ENCODE data around the gene PLXNA1.

Gene PLXNA1

DNA sequence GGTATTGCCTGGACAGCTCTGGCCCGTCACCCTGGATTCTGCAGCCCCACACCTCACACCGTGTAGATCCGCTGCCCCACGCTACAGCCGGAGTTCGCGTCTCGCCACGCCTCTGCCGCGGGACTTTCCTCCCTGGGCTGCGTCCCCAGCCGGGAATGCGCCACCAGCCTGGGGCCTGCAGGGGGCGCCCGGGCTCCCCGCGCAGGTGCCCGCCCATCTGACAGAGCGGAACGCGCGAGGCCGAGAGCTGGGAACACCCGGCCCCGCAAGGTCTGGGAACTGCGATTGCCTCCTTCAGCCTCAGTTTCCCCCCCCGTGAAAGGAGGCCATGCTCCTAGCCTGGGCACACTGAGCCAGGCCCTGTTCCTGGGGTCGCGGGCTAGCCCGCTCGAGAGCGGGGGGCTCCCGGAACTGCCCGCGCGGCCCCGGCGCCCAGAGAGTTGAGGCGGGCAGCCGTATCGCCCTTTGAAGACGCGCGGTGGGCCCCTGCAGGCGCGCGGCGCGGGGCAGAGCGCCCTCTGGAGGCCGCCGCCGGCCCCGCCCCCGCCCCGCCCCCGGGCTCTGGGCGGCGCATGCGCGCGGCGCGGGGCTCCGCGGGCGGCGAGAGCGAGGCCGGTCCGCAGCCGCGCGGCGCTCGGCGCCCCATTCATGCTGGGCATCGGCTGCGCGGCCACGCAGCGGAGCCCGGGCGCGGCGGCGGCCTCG lies at the start of gene PLXNA1:
Gene PLXNA1, plus strand, starts transcription at position 645 of the 705 bp plus-strand sequence. CDS start 5,479 bp downstream, outside the sequence.
- TF ChIP-seq GATA3 (IDR thresholded peaks at IDR 0.05; ENCODE audit: low read depth, low read length) = no peak

GRCh38 chr3:126934031-126934531 lies 48.8 kb upstream of the PLXNA1 start:
- no peak for TF ChIP-seq GATA2 (IDR thresholded peaks at IDR 0.05; ENCODE audit: low read depth, low read length)
- no peak for TF ChIP-seq GATA3 (IDR thresholded peaks at IDR 0.05; ENCODE audit: low read depth, low read length)

- TF ChIP-seq GATA3 (IDR thresholded peaks at IDR 0.05; ENCODE audit: low read depth, low read length) (no peak), GATA2 (IDR thresholded peaks at IDR 0.05; ENCODE audit: low read depth, low read length) (no peak)
These were observed 47.9 kb upstream of the PLXNA1 start for GRCh38 chr3:126934991-126935390.

DNA sequence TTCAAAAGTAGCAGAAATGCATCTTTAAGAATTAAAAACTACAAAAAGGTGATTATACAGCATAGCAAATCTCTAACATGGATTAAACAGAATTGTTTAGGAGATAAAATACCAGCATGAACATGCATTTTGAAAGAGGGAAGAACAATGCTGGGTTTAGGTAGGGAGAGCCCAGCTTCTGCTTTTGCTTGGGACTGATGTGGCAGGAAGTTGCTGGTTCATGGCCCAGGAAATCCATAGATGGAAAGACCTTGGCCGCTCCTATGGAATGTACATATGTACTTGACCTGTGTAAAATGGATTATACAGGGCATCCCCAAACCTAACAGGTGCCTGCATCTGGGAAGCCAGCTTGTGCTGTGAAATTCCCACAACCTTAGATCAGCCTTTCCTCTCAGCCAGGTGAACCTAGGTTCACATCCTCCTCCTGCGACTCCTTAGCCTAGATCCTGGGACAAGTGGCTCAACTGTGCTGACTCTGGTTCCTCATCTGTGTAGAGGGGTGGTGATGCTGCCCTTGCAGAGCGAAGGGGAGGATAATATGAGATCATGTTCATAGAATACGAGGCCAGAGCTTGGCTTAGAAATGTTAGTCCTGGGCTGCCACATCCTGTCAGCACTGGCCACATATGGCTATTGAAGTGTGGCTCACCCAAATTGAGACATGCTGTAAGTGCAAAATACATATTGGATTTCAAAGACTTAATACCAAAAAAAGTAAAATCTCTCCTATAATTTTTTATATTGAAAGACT lies 47.0 kb upstream of the PLXNA1 start:
- TF ChIP-seq GATA3 (IDR thresholded peaks at IDR 0.05; ENCODE audit: low read depth, low read length) (no peak), GATA2 (IDR thresholded peaks at IDR 0.05; ENCODE audit: low read depth, low read length) (no peak)

DNA sequence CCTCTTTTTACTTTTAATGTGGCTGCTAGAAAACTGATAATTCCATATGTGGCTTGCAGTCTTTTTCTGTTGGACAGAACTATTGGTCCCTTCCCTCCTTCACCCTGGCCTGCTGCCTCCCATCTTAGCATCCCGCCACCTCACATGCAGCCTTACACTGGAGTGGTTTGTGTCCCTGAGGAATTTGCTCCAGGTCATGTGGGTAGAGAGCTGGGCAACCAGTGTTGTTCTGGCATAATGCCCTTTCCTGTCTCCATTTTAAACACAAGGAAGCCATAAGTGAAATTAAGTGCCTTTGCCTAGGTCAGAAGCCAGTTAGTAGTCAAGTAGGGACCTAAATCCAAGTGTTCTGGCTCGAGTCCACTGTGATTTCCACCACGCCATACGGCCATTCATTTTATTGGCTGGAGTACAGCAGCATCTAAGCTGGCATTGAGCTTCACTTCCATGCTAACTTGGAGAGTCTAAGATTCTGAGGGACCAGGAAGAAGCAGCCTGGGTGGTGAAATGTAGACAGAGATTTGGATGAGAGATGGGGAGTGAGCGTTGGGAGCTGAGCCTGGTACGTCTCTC lies 46.0 kb upstream of the PLXNA1 start:
- TF ChIP-seq GATA3 (IDR thresholded peaks at IDR 0.05; ENCODE audit: low read depth, low read length) (no peak), GATA2 (IDR thresholded peaks at IDR 0.05; ENCODE audit: low read depth, low read length) (no peak)

DNA sequence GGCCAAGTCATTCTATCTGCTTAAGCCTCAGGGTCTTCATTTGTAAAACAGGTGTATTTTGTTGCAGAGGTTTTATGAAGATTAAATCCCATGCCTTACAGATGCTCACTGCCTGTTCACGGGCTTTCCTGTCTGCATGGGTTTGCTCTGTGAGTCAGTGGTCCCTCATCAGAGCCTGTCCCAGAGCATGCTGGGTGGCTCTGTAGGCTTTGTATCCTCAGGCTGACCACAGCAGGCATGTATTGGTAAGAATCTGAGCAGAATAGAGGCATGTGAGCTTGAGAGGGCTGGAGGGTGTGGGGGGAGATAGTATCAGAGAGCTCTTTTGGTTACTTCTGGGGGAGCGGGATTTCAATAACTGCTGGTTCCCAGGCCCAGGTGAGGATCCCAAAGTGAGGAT lies 45.4 kb upstream of the PLXNA1 start:
- peak; percentile 62; the same call in 1 of the 2 replicates for TF ChIP-seq GATA2 (IDR thresholded peaks at IDR 0.05; ENCODE audit: low read depth, low read length)
- no peak for TF ChIP-seq GATA3 (IDR thresholded peaks at IDR 0.05; ENCODE audit: low read depth, low read length)

DNA sequence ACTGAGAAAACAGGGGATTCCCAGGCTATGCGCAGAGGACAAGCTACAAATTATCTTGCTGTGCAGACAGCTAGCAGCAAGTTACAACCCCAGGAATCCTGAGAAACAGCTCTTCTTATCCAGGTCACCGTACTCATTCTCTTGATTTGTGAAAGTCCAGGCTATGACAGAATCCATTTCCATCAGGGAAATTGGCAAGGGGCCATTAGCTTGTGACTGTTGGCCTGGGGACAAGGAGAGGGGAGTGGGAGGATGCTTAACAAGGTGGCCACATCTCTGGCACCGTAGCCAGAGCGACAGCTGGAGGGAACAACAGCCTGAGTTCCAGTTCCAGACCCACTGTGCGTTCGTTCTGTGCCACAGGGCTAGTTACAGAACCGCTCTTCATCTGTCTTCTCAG lies 44.9 kb upstream of the PLXNA1 start:
- TF ChIP-seq GATA3 (IDR thresholded peaks at IDR 0.05; ENCODE audit: low read depth, low read length) (no peak), GATA2 (IDR thresholded peaks at IDR 0.05; ENCODE audit: low read depth, low read length) (no peak; the same call in 1 of the 2 replicates)

DNA sequence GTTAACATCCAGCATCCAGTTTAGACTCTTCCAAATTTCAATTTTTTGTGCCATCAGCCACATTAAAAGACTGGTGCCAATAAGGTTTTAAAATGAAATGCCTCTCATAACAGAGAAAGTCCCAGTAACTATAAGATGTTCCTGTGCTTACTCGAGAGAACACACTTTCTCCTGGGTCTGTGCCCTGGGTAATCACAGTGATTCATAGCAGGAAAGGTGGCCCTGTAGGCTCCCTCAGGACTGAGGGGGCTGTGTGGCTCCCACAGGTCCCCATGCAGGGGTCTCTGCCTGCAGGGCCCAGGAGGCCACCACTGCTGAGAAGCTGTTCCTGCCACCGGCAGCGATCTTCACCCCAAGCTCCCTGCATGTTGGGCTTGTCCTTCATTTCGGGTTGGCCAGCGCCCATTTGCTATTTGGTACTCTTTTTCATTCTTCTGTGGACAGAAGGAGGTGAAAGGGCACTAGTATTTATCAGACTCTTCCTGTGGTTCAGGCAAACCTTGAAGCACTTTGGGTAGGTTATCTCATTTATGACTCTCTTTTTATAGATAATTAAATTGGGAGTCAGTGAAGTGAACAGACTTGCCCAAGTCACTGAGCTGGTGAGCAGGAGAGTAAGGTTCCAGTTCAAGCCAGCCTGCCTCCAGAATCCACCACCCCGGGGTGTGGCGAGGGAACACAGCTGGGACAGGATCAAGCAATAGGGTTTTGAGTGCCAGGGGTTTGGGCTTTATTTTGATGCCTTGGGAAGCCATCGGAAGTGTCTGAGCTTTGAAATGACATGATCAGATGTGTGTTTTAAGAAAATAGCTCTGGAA lies 44.2 kb upstream of the PLXNA1 start:
- TF ChIP-seq GATA3 (IDR thresholded peaks at IDR 0.05; ENCODE audit: low read depth, low read length) = no peak
- no peak for TF ChIP-seq GATA2 (IDR thresholded peaks at IDR 0.05; ENCODE audit: low read depth, low read length)

DNA sequence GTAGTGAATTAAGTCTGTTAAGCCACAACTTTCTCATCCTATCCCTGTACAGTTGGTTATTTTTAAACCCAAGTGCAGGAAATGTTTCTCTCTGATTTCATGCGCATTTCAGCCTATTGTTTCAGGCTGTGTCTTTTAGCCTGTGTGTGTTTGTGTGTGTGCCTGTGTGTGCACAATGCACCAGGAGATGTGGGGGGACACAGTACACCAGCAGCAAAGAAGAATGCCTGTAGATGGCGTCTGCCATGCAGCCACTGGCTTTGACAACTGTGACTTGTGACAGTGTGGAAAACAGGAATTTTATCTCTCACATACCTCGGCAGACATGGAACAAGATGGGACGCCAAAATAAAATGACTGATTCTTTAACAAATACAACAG lies 43.6 kb upstream of the PLXNA1 start:
- TF ChIP-seq GATA2 (IDR thresholded peaks at IDR 0.05; ENCODE audit: low read depth, low read length) (no peak), GATA3 (IDR thresholded peaks at IDR 0.05; ENCODE audit: low read depth, low read length) (no peak)

DNA sequence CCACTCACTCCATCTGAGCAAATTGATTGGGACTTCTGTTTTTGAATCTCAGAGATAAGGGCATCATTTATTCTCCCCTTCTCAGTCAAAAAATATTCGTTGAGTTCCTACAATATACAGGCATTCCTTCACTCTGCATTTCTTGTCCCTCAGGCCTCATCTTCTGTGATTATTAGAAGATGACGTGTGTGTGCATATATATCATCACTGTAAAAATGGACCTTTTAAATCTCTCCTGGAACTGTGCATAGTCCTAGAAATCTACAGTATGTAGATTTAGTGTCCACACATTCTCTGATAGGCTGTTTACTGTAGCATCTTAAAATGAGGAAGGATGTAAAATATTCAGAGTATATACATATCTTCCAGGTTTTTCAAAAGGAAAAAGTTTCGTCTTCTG lies 43.2 kb upstream of the PLXNA1 start:
- TF ChIP-seq GATA3 (IDR thresholded peaks at IDR 0.05; ENCODE audit: low read depth, low read length) (no peak), GATA2 (IDR thresholded peaks at IDR 0.05; ENCODE audit: low read depth, low read length) (no peak)

DNA sequence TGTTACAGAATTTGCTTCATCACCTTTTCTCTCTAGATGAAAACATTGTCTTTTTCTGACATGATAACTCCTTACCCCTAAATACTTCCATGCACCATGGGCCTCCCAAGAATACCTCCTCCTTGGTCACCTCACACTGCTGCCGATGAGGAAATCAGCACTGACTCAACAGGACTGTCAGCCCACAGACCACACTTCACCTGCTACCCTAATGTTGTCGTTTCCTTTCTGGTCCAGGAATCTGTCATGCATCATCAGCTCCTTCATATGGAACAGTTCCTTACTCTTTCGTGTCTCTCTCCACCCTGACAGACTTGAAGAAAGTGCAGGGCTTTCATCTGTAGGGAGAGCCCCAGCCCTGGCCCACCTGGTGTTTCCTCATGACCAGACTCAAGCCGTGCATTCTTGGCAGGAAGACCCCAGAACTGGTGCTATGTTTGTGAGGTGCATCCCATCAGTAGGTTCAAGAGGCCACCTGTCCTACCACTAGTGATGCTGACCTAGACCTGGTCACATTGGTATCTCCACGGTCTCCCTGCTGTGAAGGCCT lies 41.1 kb upstream of the PLXNA1 start:
- no peak for TF ChIP-seq GATA3 (IDR thresholded peaks at IDR 0.05; ENCODE audit: low read depth, low read length)
- no peak for TF ChIP-seq GATA2 (IDR thresholded peaks at IDR 0.05; ENCODE audit: low read depth, low read length)

DNA sequence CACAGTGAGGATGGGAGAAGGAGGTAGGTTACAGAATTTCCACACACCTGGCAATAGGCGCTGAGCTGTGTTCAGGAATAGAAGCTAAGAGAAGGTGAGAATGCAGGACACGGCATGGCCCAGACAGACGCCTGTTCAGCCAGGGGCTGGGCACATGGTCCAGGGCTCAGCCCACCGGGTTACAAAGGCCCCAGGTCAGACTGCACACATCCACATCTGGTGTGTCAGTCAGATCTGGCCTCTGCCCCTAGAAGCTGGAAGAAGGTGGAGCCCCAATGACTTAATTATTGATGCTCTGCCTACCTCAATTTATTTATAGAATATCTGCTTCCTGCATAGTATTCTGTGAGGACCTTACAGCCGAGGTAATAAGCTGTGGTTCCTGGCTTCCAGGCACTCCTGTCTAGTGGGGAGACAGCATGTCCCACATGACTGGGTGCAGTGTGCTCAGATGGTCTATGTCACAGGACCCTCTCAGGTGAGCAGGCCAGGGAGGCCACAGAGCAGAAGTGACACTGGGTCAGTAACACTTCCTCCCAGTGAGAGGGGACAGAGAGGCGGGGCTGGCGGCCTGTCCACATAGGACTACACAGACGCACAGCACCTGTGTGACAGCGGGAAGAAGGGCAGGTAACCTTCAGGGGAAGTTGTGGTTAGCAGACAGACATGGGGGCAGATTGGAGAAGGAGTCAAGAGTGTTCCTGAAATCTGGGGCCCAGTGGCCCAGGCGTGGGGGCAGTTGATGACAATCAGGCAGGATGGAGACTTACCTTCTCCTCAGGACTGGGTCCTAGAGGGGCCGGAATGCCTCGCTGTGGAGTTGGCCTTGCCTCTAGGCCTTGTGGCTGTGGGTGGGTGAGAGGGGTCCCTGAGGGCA lies 38.6 kb upstream of the PLXNA1 start:
- TF ChIP-seq GATA3 (IDR thresholded peaks at IDR 0.05; ENCODE audit: low read depth, low read length) = no peak
- TF ChIP-seq GATA2 (IDR thresholded peaks at IDR 0.05; ENCODE audit: low read depth, low read length) = no peak

Measured in SH-SY5Y (cell line).